ENCODE measurements around the gene NAP1L1.

NAP1L1 gene

DNA sequence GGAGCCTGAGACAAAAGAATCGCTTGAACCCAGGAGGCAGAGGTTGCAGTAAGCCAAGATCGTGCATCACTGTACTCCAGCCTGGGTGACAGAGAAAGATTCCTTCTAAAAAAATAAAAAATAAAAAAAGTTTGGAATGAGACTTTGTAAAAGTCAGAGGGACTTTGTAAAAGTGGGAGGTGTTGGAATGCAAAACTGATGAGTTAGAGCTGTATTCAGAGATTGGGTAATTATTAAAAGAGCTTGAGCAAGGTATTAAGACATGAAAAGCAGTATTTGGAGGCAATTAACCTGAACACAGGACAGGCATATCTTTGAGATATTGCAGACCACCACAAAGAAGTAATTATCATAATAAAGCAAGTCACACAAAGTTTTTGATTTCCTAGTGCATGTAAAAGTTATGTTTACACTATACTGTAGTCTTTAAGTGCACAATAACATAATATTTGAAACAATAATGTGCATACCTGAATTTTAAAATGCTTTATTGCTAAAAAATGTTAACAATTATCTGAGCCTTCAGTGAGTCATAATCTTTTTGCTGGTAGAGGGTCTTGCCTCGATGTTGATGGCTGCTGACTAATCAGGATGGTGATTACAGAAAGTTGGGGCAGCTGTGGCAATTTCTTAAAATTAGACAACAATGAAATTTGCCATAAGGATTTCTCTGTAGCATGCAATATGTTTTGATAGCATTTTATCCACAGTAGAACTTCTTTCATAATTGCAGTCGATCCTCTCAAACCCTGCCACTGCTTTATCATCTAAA, 86.0 kb downstream of the NAP1L1 start:
- TF ChIP-seq POU6F1 (CRISPR knock-in tag; IDR thresholded peaks at IDR 0.05; ENCODE audit: borderline replicate concordance, low read depth) (no peak), TCF4 (CRISPR knock-in tag; IDR thresholded peaks at IDR 0.05; ENCODE audit: borderline replicate concordance) (no peak), RARB (CRISPR knock-in tag; IDR thresholded peaks at IDR 0.05) (no peak), ZNF70 (CRISPR knock-in tag; IDR thresholded peaks at IDR 0.05) (no peak), ZFP3 (CRISPR knock-in tag; IDR thresholded peaks at IDR 0.05) (no peak), CSRNP3 (CRISPR knock-in tag; IDR thresholded peaks at IDR 0.05) (no peak), ZNF8 (CRISPR knock-in tag; IDR thresholded peaks at IDR 0.05) (no peak), CSDC2 (CRISPR knock-in tag; IDR thresholded peaks at IDR 0.05) (no peak), ARNTL (CRISPR knock-in tag; IDR thresholded peaks at IDR 0.05; ENCODE audit: borderline replicate concordance, low read depth) (no peak), SNAI2 (CRISPR knock-in tag; IDR thresholded peaks at IDR 0.05) (no peak), OSR1 (CRISPR knock-in tag; IDR thresholded peaks at IDR 0.05) (no peak), ZC3H10 (CRISPR knock-in tag; IDR thresholded peaks at IDR 0.05) (no peak), TOX (CRISPR knock-in tag; IDR thresholded peaks at IDR 0.05; ENCODE audit: borderline replicate concordance) (no peak), BACH2 (CRISPR knock-in tag; IDR thresholded peaks at IDR 0.05; ENCODE audit: borderline replicate concordance) (no peak)
- TF ChIP-seq, protein P1, sequence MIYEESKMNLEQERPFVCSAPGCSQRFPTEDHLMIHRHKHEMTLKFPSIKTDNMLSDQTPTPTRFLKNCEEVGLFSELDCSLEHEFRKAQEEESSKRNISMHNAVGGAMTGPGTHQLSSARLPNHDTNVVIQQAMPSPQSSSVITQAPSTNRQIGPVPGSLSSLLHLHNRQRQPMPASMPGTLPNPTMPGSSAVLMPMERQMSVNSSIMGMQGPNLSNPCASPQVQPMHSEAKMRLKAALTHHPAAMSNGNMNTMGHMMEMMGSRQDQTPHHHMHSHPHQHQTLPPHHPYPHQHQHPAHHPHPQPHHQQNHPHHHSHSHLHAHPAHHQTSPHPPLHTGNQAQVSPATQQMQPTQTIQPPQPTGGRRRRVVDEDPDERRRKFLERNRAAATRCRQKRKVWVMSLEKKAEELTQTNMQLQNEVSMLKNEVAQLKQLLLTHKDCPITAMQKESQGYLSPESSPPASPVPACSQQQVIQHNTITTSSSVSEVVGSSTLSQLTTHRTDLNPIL (CRISPR knock-in tag; IDR thresholded peaks at IDR 0.05; ENCODE audit: low read depth): no peak
- TF ChIP-seq, protein P2, sequence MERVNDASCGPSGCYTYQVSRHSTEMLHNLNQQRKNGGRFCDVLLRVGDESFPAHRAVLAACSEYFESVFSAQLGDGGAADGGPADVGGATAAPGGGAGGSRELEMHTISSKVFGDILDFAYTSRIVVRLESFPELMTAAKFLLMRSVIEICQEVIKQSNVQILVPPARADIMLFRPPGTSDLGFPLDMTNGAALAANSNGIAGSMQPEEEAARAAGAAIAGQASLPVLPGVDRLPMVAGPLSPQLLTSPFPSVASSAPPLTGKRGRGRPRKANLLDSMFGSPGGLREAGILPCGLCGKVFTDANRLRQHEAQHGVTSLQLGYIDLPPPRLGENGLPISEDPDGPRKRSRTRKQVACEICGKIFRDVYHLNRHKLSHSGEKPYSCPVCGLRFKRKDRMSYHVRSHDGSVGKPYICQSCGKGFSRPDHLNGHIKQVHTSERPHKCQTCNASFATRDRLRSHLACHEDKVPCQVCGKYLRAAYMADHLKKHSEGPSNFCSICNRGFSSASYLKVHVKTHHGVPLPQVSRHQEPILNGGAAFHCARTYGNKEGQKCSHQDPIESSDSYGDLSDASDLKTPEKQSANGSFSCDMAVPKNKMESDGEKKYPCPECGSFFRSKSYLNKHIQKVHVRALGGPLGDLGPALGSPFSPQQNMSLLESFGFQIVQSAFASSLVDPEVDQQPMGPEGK (CRISPR knock-in tag; IDR thresholded peaks at IDR 0.05; ENCODE audit: borderline replicate concordance): no peak
- ATAC-seq: no peak

GRCh38 chr12:75997658-75998057, 86.8 kb downstream of the NAP1L1 start:
- no peak for ATAC-seq
- TF ChIP-seq SNAI2 (CRISPR knock-in tag; IDR thresholded peaks at IDR 0.05): no peak
- TF ChIP-seq, protein P2 (CRISPR knock-in tag; IDR thresholded peaks at IDR 0.05; ENCODE audit: borderline replicate concordance): no peak
- no peak for TF ChIP-seq TCF4 (CRISPR knock-in tag; IDR thresholded peaks at IDR 0.05; ENCODE audit: borderline replicate concordance)
- TF ChIP-seq POU6F1 (CRISPR knock-in tag; IDR thresholded peaks at IDR 0.05; ENCODE audit: borderline replicate concordance, low read depth): no peak
- TF ChIP-seq ZNF70 (CRISPR knock-in tag; IDR thresholded peaks at IDR 0.05): no peak
- TF ChIP-seq ZFP30 (CRISPR knock-in tag; IDR thresholded peaks at IDR 0.05): no peak
- TF ChIP-seq ZNF565 (CRISPR knock-in tag; conservative IDR thresholded peaks at IDR 0.05; ENCODE audit: low read depth): no peak
- TF ChIP-seq ZNF8 (CRISPR knock-in tag; IDR thresholded peaks at IDR 0.05): no peak
- no peak for TF ChIP-seq ZC3H10 (CRISPR knock-in tag; IDR thresholded peaks at IDR 0.05)

All from SK-N-SH treated with all-trans-retinoic acid at 6 μM for 48 hours (cell line).